ENCODE results near the gene ACKR4.

GRCh38 chr3:132594498-132594897, 2.6 kb upstream of the ACKR4 start:
- no peak for TF ChIP-seq EZH2phosphoT487 (IDR thresholded peaks at IDR 0.05; ENCODE audit: borderline replicate concordance, low read length)
- no peak for TF ChIP-seq CTCF (IDR thresholded peaks at IDR 0.05; ENCODE audit: low read depth, low read length, poor library complexity, severe bottlenecking)
